HepG2 (cell line): Measurements from ENCODE around the gene SLC25A33. TPM values are rescaled to one million over a fixed set of nuclear protein-coding genes. Genes with fewer than 3 reads are reported as not detected.
A peak's percentile ranks its signal among the peaks of the same experiment; 100 is the strongest.

Experiments
- CEBPZ ChIP-seq: IDR thresholded peaks from 2 replicates; pipeline ENCODE4 v1.6.1; 2012; ENCODE audit warnings: low read length, improper control_type of control experiment
- HDAC2 ChIP-seq: sonication (generic); formaldehyde crosslinking; IDR thresholded peaks from 2 replicates; pipeline ENCODE4 v1.4.0; 2020; ENCODE audit warnings: missing genetic modification reagents
- HMG20B ChIP-seq: conservative IDR thresholded peaks from 2 replicates; pipeline ENCODE4 v1.6.1; 2016; ENCODE audit warnings: missing genetic modification reagents, missing compliant biosample characterization
- JUNB ChIP-seq: sonication (generic); formaldehyde crosslinking; IDR thresholded peaks from 2 replicates; pipeline ENCODE4 v1.8.0; 2022; ENCODE audit warnings: missing genetic modification reagents, mild to moderate bottlenecking, borderline replicate concordance
- KAT7 ChIP-seq: IDR thresholded peaks from 2 replicates; pipeline ENCODE4 v1.6.1; 2018; ENCODE audit warnings: borderline replicate concordance, missing compliant biosample characterization
- MEF2D ChIP-seq: sonication (generic); formaldehyde crosslinking; IDR thresholded peaks from 2 replicates; pipeline ENCODE4 v1.5.1; 2020; ENCODE audit warnings: mild to moderate bottlenecking, missing genetic modification reagents
- MLXIP ChIP-seq: sonication (generic); formaldehyde crosslinking; IDR thresholded peaks from 2 replicates; pipeline ENCODE4 v1.9.0; 2021; ENCODE audit warnings: missing genetic modification reagents, borderline replicate concordance
- NR2F1 ChIP-seq, 2 experiments: fragments of 450-650 bp in 1 of 2; formaldehyde crosslinking in 1 of 2; IDR thresholded peaks; 2 replicates each; pipeline versions ENCODE4 v1.5.0 to v1.6.1; 2016 to 2020; ENCODE audit warnings: mild to moderate bottlenecking in 1 of 2, missing compliant biosample characterization in 1 of 2, missing genetic modification reagents in 1 of 2, moderate library complexity in 1 of 2
- REPIN1 ChIP-seq: sonication (generic); formaldehyde crosslinking; IDR thresholded peaks from 2 replicates; pipeline ENCODE4 v1.8.0; 2022; ENCODE audit warnings: missing genetic modification reagents, low read depth, mild to moderate bottlenecking, borderline replicate concordance
- TRIM24 ChIP-seq: sonication (generic); formaldehyde crosslinking; IDR thresholded peaks from 2 replicates; pipeline ENCODE4 v1.8.0; 2022; ENCODE audit warnings: mild to moderate bottlenecking, missing genetic modification reagents
- ZC3H13 ChIP-seq: sonication (generic); formaldehyde crosslinking; IDR thresholded peaks from 2 replicates; pipeline ENCODE4 v1.8.1; 2023; ENCODE audit warnings: mild to moderate bottlenecking, missing genetic modification reagents, moderate library complexity
- ZNF333 ChIP-seq: sonication (generic); formaldehyde crosslinking; IDR thresholded peaks from 2 replicates; pipeline ENCODE4 v1.4.0; 2020; ENCODE audit warnings: mild to moderate bottlenecking, missing genetic modification reagents, borderline replicate concordance
- ZNF878 ChIP-seq: sonication (generic); formaldehyde crosslinking; IDR thresholded peaks from 2 replicates; pipeline ENCODE4 v1.8.1; 2023; ENCODE audit warnings: mild to moderate bottlenecking, missing genetic modification reagents, moderate library complexity
- polyA plus RNA-seq, 8 experiments: library from polyadenylated mRNA; depleted of rRNA in 3 of 8; stranded (reverse) in 7 of 8; unstranded in 1 of 8; fragments of >200 nt; fragmentation: Illumina TruSeq in 4 of 8; extraction: Trizol in 4 of 8; gene quantifications; 2 replicates each; pipeline versions ENCODE4 v1.2.1 to v1.2.3, GENCODE V29; 2011 to 2016; ENCODE audit warnings: low read depth in 4 of 8, missing spikeins in 1 of 8, mixed read lengths in 1 of 8; ENCODE audit not compliant: insufficient read depth in 1 of 8
- total RNA-seq, 5 experiments: library from RNA; depleted of rRNA; stranded (reverse); fragments of >200 nt; fragmentation: Illumina TruSeq; extraction: Trizol; gene quantifications; 2 replicates each; pipeline ENCODE4 v1.2.3, GENCODE V29; 2016; ENCODE audit warnings: low read depth in 1 of 5
- TF ChIP-seq, protein P1 (sequence below): sonication (generic); formaldehyde crosslinking; IDR thresholded peaks from 2 replicates; pipeline ENCODE4 v1.4.0; 2020; ENCODE audit warnings: missing genetic modification reagents

SLC25A33 gene
- total and polyA plus RNA-seq, 2 of the 13 experiments (the other 11 are each of a cell fraction or from before 2014, with no cell fraction given) = 15.4 to 50.3 TPM

DNA sequence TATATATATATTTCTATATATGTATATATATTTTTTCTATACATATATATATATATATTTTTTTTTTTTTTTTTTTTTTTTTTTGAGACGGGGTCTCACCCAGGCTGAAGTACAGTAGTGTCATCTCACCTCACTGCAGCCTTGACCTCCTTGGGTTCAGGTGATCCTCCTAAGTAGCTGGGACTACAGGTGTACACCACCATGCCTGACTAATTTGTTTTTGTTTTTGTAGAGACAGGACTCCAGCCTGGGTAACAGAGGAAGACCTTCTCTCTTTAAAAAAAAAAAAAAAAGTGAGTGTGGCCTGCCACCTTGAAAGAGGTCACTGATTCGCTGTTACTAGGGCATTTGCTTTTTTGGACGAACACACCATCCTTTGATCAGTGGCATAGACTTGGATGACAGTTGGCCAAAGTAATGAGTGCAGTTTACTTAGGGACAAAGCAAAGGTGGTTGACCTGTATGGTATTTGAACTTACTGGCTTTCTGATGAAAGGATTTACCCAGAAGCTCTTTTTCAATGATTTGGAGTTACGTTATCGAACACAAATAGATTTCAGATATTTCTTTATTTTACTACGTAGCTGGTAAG is 10.8 kb downstream of the SLC25A33 start (continued):
- TF ChIP-seq REPIN1 (peak; percentile 88; the same call in 1 of the 2 replicates), CEBPZ (no peak), HMG20B (CRISPR knock-in tag) (peak; percentile 92), ZNF333 (CRISPR knock-in tag) (no peak), HDAC2 (CRISPR knock-in tag) (peak; percentile 99), ZNF878 (CRISPR knock-in tag) (0 out of 2 replicates have a peak, but pooled peaks have one; percentile 58), TRIM24 (CRISPR knock-in tag) (no peak), KAT7 (no peak), MLXIP (no peak), ZC3H13 (CRISPR knock-in tag) (0 out of 2 replicates have a peak, but pooled peaks have one; percentile 46), MEF2D (CRISPR knock-in tag) (peak; percentile 86), NR2F1 (CRISPR knock-in tag; IDR thresholded peaks at IDR 0.05) (peak; percentile 92 to 95), JUNB (CRISPR knock-in tag) (no peak)
- TF ChIP-seq, protein P1, sequence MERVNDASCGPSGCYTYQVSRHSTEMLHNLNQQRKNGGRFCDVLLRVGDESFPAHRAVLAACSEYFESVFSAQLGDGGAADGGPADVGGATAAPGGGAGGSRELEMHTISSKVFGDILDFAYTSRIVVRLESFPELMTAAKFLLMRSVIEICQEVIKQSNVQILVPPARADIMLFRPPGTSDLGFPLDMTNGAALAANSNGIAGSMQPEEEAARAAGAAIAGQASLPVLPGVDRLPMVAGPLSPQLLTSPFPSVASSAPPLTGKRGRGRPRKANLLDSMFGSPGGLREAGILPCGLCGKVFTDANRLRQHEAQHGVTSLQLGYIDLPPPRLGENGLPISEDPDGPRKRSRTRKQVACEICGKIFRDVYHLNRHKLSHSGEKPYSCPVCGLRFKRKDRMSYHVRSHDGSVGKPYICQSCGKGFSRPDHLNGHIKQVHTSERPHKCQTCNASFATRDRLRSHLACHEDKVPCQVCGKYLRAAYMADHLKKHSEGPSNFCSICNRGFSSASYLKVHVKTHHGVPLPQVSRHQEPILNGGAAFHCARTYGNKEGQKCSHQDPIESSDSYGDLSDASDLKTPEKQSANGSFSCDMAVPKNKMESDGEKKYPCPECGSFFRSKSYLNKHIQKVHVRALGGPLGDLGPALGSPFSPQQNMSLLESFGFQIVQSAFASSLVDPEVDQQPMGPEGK (CRISPR knock-in tag) = peak; percentile 76
